ENCODE measurements around the gene NLRP14.

NLRP14 gene

DNA sequence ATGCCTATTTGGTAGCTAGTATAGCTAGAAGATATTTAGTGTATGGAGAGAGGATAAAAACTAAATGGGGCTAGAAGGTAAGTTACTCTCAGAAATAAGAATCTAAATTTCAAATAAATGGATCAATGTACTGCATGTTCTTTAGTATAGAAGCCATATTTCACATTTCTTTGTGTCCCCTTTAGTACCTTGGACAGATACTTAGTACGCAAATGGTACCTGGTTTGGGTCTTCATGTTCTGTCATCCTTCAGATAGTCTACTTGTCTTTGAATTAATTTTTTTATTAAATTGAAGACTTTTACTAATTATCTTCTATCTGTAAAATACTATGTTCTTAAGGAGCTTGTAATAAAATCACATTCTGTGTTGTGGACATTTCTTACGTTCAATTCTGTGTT, 42.3 kb downstream of the NLRP14 start:
- Histone ChIP-seq H3K4me3 (ENCODE audit: low read depth, low read length) (no peak overlapping the region), H3K4me1 (no peaks in the 10 kb centered on the region), H3K36me3 (no peaks in the 10 kb centered on the region), H3K9me3 (no peaks in the 10 kb centered on the region), H3K27me3 (no peaks in the 10 kb centered on the region; the same call in 1 of the 2 replicates)
- DNase-seq = no peak
- no peak for TF ChIP-seq CTCF (IDR thresholded peaks at IDR 0.05; ENCODE audit: low read depth, low read length)

DNA sequence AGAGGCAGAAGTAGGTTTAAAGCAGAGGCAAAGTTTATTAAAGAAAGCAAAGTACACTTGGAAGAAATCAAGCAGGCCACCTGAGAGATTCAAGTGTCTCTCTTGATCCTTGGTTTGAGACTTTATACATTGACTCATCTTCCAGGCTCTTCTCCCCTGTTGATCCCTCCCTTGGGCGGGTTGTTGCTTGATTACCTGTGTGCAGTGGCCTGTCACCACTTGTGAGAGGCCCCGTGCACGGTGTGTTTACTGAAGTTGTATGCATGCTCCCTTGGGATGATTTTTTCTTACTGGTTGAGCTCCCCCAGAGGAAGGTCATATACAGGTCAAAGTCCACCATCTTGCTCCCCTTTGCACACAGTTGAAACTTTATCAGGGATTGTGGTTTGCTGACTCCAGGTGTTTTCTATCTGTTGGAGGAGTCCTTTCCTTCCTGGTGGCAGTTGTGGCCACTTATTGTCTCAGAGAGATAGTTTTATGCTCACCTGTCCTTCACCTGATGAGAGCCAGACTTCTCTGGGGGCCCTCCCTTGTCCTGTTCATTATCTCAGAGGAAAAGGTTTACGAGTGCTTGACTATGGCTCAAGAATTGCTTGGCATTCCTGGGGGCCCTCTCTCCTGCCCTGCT, 52.2 kb downstream of the NLRP14 start:
- H3K4me1 ChIP-seq = no peaks in the 10 kb centered on the region
- DNase-seq = no peak

GRCh38 chr11:7077101-7077500, 56.8 kb downstream of the NLRP14 start:
- no peak for TF ChIP-seq CTCF (IDR thresholded peaks at IDR 0.05; ENCODE audit: low read depth, low read length)
- Histone ChIP-seq H3K9me3 (no peaks in the 10 kb centered on the region), H3K36me3 (no peaks in the 10 kb centered on the region), H3K4me3 (ENCODE audit: low read depth, low read length) (no peak overlapping the region), H3K27me3 (peaks cover 7% of the 10 kb centered on the region; the same call in 1 of the 2 replicates), H3K4me1 (no peaks in the 10 kb centered on the region)
- DNase-seq = no peak

More for the DNA sequence above, 52.2 kb downstream of the NLRP14 start:
- no peak overlapping the region for H3K4me3 ChIP-seq (ENCODE audit: low read depth, low read length)
- H3K36me3 ChIP-seq = no peaks in the 10 kb centered on the region
- H3K9me3 ChIP-seq = no peaks in the 10 kb centered on the region
- peaks cover 6% of the 10 kb centered on the region; the same call in 1 of the 2 replicates for H3K27me3 ChIP-seq
- TF ChIP-seq CTCF (IDR thresholded peaks at IDR 0.05; ENCODE audit: low read depth, low read length) = no peak

- TF ChIP-seq CTCF (IDR thresholded peaks at IDR 0.05; ENCODE audit: low read depth, low read length) = no peak
- no peak overlapping the region for H3K4me3 ChIP-seq (ENCODE audit: low read depth, low read length)
- peaks cover 7% of the 10 kb centered on the region; the same call in 1 of the 2 replicates for H3K27me3 ChIP-seq
- no peak for DNase-seq
- no peaks in the 10 kb centered on the region for H3K9me3 ChIP-seq
- H3K36me3 ChIP-seq = no peaks in the 10 kb centered on the region
- no peaks in the 10 kb centered on the region for H3K4me1 ChIP-seq
These were observed 59.4 kb downstream of the NLRP14 start for GRCh38 chr11:7079545-7080135.

GRCh38 chr11:7080900-7081299, 60.6 kb downstream of the NLRP14 start:
- DNase-seq = no peak
- no peak for TF ChIP-seq CTCF (IDR thresholded peaks at IDR 0.05; ENCODE audit: low read depth, low read length)
- no peaks in the 10 kb centered on the region for H3K9me3 ChIP-seq
- peaks cover 7% of the 10 kb centered on the region; the same call in 1 of the 2 replicates for H3K27me3 ChIP-seq
- no peaks in the 10 kb centered on the region for H3K4me1 ChIP-seq
- H3K36me3 ChIP-seq = no peaks in the 10 kb centered on the region
- H3K4me3 ChIP-seq (ENCODE audit: low read depth, low read length) = no peak overlapping the region

GRCh38 chr11:7081441-7081840, 61.2 kb downstream of the NLRP14 start:
- H3K9me3 ChIP-seq = no peaks in the 10 kb centered on the region
- TF ChIP-seq CTCF (IDR thresholded peaks at IDR 0.05; ENCODE audit: low read depth, low read length) = no peak
- peaks cover 7% of the 10 kb centered on the region; the same call in 1 of the 2 replicates for H3K27me3 ChIP-seq
- H3K4me3 ChIP-seq (ENCODE audit: low read depth, low read length) = no peak overlapping the region
- no peak for DNase-seq
- no peaks in the 10 kb centered on the region for H3K4me1 ChIP-seq
- no peaks in the 10 kb centered on the region for H3K36me3 ChIP-seq
